ENCODE results near the gene APOL4.
"Not testable (repeated sequence)": the region's sequence is repeated elsewhere in the genome, so short reads cannot be mapped to it uniquely, and the experiment has no call there.

The APOL4 gene

DNA sequence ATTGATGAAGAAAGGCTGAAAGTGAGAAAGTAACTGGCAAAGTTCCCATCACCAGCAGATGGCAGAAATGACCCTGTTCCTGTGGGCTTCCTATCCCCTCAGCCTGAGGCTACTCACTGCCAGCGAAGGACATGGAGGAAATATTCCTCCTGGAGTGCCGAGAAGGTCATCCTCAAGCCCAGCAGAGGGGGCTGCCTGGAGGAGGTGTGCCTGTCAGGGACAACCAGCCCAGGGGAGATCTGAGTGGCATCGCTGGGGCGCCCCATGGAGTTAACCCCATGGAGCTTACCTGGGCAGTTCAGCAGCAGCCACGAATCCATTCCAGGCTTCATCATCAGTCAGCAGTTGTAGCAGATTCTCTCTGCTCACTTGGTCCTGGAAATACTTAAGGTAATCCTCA, 29.4 kb upstream of the APOL4 start:
- not testable (repeated sequence) for DNase-seq

DNA sequence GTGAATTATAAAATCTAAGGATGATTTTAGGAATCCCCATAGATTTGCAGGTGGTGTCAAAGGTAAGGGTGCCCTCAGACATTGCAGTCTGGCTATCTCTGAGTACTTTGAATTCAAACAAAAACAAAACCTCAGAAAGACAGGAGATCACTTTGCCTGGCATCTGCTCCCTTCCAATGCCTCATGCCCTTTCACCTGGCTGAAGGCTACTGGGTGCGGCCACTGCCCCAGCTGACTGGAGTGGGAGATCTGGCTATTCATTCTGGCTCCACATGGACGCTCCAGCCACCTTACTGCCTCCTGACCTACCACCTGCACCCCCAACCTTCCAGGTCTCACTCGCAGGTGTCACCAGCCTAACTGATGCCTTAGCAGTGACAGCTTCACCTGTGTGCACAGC, 28.0 kb upstream of the APOL4 start:
- not testable (repeated sequence) for DNase-seq

DNA sequence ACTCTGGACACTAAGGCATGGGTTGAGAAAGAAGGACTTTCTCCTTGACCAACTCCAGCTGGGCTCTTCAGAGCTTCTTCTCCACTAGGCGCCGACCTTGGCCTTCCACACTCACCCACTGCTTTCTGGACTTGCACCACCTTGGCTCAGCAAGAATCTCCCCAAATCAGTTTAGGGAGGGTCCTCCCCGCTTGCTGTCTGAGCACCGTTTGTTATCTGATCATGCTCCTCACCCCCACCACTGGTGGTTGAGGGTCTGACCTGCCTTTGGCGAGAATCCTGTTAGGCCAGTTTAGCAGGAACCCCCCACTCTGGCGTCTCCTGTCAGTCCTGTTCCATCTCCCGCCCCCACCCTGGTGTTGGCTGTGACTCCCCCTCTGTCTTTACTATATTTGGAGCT, 27.3 kb upstream of the APOL4 start:
- no peak for DNase-seq

DNA sequence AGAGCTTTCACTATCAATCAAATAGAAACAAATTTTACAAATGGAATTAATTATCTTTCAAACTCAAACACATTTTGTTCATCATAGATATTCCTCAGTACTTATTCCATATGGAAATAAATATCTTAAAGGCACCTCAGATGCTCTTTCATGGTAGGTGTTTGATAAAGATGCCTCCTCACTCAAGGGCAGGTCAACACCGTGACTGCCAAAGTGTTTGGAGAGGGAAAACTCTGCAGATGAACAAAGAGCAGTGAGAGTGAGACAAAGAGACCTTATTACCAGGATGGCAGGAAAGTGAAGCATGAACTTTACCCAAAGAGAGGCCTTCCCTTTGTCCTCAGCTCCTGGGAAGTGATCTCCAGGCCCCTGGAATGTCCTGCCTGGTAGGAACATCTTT, 26.8 kb upstream of the APOL4 start:
- DNase-seq, result not testable (repeated sequence)

DNA sequence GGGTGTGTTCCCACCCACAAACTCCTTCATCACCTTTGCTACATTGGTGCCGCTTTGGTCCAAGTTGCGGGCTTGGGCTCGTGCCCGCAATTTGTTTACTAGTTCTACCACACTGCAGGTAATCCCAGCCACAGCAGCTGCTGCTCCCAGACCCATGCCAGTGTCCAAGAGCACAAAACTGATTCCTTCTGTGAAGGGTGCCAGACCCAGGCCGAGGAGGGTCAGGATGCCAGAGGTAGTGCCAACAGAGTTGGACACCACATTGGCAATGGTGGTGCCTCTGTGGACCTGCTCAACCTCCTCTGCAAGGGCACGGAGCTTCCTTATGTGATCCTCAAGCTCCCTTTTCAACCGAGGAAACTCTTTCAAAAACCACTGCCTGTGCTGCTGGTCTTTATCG, 26.2 kb upstream of the APOL4 start:
- no peak for DNase-seq

DNA sequence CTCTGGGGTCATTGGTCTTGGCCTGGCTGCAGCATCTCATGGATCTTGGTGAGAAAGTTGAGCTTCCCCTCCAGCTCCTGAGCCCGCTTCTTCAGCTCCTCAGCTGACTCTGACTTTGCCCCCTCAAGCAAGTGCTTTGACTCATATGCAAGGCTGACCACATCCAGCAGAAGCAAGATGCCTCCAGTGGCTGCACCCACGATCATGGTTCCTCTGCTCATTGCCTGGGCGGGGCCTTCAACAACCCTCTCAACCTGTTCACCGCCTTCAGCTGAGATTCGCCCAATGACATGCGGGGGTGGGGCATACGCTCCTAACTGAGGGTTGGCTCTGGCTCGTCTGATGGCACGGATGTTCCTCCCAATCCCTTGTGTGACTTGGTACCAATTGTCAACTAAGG, 25.8 kb upstream of the APOL4 start:
- no peak for DNase-seq

DNA sequence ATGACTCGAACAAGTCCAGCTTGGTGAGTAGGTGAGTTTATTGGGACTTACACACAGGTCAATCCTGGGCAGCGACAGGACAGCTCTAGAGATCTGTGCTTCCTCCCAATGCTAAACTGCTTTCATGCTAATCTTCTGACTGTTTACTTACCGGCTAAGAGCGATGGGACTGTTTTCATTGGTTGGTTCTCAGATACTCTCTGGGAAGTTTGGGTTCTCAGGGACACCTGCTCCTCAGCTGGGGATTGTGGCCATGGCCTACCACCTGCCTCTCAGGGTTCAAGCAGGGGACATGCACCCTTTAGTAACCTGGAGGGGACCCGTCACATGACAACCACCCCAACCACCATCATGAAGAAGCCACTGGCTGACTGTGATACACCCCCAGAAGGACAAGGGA, 24.6 kb upstream of the APOL4 start:
- no peak for DNase-seq

DNA sequence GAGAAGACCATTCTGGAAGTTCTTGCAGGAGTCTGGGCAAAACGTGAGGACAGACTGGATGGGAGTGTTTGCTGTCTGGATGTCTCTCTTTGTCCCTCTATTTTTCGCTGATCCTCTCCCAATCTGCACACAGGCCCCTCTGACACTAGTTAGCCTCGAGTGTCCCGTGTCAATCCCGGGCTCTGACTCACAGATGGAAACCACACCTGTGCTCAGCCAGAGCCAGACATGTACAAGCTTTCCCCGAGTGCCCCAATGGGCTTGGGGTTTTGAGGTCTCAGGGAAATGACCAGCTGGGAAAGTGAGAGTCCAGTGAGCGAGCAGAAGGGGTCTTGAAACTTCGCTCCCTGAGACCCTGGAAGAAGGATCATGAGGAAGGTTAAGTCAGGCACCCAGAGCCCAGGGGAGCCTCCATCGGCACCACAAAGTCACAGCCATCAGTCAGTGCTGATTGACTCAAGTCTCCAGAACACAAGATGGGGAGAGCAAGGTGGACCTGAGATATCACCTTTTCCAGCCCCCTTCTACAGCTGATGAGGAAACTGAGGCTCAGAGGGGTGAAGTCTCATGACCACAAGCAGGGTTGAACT, 23.8 kb upstream of the APOL4 start:
- no peak for DNase-seq

DNA sequence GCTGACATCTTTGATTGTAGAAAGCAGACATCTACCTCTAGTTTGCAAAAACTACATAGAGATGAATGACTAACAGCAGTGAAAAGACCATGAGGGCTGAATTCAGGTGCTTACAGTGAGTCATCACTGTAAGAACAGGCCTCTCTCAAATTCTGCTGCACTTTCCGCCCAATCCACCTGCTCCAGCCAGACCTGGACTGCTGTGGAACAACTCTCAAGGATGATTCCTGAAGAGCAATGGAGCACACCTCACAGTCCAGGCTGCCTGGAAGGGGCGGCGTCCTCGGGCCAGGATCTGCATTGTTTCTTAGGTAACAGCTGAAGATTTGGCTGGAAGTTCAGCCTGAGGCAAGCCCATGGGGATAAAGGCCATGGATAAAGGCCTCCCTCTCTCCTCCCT, 22.6 kb upstream of the APOL4 start:
- no peak for DNase-seq

DNA sequence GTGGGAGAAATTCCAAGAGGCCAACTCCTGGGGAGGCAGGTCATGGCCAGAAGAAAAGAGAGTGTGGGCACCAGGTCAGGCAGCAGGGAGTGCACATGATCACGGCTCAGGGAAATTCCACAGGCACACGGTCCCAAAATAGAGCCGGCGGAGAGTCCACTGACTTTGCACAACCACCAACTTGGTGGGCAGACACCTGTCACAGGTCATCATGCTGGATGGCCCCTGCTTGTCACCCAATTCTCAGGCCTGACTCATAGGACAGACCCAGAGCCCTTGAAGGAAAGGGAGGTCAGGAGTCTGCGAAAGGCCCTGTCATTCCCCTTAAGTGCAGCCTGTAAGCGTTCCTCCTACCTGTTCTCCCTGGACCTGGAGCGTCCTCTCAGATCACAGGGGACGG, 21.9 kb upstream of the APOL4 start:
- no peak for DNase-seq

DNA sequence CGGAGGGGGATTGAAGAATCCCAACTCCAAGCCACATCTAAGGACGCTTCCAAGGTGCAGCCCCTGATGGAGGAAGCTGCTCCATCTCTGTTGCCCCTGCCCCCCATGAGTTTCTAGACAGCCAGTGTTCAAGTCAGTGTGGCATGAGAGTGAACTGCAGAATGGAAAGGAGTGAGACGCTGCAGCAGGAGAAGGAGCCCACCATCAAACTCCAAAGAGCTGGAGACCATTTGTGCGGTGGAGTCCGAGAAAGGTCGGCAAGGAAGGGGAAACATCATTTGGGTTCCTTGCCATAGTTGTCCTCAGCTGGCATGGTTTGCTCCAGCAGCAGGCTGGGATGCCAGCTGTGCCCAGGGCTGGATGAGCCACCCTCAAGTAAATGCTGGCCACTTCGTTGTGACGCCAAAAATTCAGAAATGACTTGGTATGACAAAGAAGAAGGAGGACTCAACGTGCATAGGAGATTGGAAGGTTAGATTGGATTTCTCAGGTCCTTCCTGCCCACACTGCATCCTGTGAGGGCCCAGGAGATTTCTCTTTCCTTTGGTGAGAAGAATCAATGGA, 21.4 kb upstream of the APOL4 start:
- DNase-seq, result no peak

DNA sequence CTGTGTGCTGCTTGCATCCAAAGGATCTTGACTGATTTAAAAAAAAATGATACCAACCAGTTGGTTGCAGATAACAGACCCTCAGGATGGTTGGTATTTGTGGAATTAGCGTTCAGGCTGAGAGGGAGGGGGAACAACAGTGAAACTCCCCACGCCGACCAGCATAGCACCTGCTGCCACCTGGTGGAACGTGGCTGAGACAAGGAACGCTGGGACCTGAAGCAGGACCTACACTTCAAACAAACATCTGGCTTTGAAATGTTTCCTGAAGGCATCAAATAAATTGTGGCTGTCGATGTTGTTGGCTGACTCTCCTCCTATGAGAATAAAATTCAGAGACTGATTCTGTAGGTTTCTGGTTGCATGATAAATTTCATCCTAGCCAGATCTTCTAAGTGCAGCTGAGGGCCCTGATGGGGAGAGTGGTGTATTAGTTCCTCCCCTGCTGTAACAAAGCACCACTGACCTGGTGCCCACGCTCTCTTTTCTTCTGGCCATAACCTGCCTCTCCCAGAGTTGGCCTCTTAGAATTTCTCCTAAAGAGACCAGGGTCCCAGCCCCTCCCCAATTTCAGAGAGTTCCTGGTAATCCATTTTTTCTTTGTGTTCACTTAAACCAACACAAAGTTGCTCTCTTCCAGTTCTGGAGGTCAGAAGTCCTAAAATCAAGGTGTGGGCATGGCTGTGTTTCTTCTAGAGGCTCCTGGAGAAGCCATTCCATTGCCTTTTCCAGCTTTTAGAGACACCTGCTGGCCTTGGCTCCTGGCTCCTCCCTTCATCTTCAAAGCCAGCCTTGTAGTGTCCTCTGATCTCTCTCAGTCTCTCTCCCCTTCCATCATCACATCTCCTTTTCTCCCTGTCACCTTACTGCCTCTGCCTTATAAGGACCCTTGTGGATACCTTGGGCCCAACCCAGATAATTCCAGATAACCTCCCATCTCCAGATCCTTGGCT, 20.5 kb upstream of the APOL4 start:
- no peak for DNase-seq

DNA sequence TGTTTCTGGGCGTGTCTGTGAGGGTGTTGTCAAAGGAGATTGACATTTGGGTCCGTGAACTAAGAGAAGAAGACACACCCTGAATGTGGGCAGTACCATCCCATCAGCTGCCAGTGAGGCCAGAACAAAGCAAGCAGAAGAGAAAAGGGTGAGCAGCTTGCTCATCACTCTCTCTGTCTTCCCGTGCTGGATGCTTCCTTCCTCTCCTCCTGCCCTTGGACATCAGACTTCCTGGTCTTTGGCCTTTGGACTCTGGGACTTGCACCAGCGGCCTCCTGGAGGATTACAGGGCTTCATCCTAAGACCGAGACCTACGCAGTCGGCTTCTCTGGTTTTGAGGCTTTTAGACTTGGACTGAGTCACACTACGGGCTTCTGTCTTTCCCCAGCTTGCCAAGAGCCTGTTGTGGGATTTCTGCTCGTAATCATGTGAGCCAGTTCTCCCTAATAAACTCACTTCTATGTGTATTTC, 18.9 kb upstream of the APOL4 start:
- DNase-seq, result no peak

DNA sequence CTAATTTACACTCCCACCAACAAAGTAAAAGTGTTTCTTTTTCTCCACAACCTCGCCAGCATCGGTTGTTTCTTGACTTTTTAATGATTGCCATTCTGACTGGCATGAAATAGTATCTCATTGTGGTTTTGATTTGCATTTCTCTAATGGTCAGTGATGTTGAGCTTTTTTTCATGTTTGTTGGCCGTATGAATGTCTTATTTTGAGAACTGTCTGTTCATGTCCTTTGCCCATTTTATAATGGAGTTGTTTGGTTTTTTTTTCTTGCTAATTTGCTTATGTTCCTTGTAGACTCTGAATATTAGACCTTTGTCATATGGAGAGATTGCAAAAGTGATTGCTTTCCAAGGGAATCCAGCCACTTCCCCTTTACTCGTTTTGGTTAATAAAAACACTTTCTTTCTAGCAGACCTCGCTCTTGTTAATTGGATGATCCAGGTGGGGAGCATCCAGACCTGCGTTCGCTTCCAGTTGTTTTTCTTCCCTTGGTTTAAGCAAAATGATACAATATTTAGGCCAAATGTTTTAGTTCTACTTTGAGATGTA, 17.1 kb upstream of the APOL4 start:
- DNase-seq, result no peak

DNA sequence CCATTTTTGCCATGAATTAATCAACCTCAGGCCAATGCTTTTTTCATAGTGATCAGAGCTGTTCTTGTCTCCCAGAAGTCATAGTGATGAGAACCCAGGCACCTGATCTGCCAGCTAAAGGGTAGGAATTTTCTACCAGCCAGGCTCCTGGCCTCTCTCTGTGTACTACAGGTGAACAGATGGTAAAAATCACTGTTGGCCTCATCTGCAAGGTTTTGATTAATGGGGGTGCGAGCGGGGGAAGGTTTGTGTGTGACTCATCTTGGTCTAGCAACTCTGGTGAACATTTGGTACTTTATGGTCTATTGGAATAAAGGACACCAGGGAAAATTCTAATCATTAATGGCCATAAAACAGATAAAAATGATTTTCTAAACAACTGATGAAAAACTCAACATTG, 14.4 kb upstream of the APOL4 start:
- DNase-seq, result no peak

DNA sequence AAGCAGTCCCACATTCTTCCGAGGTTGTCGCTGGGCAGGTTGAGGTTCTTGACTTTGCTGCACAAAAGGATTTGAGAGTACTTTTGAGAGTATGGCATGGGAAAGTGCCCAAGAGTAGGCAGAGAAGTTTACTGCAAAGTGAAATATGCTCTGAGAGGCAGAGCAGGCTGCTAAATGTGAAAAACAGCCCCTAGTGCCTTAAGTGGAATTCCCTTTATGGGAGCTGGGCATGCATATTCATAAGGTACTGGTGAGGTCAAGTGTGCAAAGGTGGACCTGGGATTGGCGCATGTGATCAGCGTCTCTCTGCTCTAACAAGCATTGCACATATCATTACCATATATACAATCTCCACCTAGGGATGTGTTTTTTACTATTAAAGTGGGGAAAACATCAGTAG, 12.0 kb upstream of the APOL4 start:
- DNase-seq, result no peak

DNA sequence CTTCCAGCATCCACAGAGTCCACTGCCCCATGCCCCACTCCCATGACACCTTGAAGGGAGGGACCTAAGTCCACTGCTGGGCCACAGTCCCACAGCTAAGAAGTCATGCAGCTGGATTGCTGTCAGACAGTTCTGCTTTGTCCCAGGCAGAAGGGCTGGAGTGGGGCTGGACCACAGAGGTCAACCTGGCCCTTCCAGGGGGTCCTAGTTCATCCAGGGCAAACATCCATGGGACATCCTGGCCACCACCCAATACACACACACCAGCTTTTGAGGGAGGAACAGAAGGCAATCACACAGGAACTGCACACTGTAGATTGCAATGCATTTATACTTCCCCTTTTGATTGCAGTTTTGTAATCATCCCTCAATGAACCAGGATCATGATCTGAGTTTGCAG, 11.3 kb upstream of the APOL4 start:
- DNase-seq, result no peak

DNA sequence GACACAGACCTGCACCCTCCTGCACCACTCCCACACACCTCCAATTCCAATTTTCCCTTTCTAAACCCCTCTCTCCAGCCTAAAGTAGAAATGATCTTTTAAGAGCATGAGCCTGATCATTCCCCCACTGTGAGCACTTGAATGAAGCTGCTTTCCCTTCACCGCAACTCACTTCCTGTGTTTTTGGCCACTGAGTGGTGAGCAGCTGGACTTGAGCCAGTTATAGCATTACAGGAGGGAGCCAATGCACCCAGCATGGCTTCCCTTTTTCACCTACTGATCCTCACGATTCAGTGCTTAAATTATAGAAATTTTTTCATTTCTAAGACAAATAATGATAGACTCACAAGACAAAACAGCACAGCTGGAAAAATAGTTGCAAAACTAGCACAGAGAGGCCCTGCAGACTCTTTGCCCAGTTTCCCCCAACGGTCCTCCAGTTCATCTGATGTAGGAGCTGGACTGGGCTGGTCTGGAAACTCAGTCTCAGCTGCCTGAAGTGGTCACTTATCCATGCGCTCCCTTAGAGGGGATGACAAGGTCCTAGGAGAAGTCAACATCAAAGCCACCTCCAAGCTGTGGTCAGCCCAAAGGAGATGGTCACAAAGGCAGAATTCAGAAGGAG, 9.7 kb upstream of the APOL4 start:
- DNase-seq, result no peak

DNA sequence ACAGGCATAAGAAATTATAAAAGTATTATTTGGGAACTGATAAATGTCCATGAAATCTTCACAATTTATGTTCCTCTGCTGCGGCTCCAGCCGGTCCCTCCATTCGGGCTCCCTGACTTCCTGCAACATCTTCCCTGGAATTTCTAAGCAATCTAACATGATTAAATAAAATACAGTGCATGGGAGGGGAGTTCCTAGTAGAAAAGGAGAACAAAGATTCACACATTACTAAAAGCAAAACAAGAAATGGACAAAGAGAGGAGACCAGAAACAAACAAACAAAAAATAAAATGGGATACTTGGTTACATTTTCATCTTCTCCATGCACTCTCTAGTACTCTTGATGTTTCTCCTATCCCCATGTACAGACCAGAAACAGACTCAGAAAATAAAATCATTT, 8.6 kb upstream of the APOL4 start:
- DNase-seq, result no peak

DNA sequence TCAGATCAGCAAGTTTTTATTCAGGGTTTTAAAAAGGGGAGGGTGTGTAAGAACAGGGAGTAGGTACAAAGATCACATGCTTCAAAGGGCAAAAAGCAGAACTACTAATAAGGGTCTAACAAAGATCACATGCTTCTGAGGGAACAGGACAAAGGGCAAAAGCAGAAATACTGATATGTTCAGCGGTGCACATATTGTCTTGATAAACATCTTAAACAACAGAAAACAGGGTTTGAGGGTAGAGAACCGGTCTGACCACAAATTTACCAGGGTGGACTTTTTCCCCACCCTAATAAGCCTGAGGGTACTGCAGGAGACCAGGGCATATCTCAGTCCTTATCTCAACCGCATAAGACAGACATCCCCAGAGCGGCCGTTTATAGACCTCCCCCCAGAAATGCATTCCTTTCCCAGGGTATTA, 7.9 kb upstream of the APOL4 start:
- DNase-seq, result not testable (repeated sequence)

DNA sequence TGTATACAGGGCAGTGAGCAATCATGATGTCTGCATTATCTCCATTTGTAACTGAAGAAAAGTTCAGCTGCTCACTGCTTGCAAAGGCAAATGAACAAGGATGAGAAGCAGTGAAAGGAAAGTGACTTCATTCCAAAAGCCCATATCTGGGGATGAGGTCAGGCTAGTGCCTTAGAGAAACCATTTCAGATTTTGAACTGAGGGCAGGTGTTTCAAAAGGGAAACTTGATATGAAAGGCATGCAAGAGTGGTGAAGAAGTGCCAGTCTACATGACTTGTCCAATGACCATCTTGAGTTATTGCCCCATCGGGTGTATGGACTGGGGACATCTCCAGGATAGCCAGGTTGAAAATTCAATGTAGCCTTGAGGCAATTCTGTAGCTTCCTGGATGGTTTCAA, 7.3 kb upstream of the APOL4 start:
- no peak for DNase-seq

DNA sequence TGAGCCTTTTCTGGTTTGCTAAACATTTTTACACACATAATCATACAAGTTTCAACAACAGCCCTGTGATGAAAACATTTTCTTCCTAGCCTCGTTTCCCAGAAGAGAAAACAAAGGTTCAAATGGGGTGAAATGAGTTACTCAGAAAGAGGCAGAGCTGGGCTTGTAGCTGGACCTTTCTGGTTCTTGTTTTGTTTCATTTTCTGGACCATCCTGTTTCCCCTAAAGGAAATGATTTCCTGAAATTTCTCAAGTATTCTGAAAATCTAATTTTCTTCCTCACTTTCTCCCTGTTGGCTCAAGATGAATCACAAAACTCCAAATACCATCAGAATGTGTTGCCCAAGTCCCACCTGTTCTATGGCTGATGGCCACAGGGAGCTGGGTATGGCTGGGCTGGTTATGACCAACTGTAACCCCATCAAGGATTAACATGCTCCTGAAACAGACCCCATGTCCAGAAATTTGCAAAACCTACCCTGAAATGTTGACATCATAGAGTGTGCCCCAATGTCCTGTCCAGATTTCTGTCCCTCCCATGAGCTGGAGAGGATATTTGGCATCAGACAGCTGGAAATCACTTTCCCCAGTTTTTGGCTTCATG, 6.7 kb upstream of the APOL4 start:
- DNase-seq, result no peak

DNA sequence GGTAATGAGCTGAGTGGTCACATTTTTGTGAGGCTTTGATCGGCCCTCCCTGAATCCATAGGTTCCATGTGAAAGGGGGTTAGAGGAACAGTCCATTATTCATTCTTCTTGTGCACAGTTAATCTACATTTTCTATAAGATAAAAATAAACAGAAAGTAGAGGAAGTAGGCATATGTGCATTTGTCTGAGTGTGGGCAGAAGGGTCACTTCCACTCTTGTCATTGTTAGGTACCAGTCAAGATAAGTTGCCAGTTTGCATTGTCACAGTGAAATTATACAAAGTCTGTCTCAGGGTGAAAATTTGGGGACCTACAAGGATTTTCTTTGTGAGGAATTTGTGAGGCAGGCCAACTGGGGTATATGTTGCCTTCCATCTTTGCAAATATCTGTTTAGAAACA, 4.6 kb upstream of the APOL4 start:
- no peak for DNase-seq

Data from NCI-H226 (cell line).